ENCODE data around the gene AMH. TPM values are rescaled to one million over a fixed set of nuclear protein-coding genes. Genes with fewer than 3 reads are reported as not detected.

Gene AMH
- total and polyA plus RNA-seq, 2 of the 13 experiments (the other 11 are each of a cell fraction or from before 2014, with no cell fraction given): 0.03 to 0.18 TPM

DNA sequence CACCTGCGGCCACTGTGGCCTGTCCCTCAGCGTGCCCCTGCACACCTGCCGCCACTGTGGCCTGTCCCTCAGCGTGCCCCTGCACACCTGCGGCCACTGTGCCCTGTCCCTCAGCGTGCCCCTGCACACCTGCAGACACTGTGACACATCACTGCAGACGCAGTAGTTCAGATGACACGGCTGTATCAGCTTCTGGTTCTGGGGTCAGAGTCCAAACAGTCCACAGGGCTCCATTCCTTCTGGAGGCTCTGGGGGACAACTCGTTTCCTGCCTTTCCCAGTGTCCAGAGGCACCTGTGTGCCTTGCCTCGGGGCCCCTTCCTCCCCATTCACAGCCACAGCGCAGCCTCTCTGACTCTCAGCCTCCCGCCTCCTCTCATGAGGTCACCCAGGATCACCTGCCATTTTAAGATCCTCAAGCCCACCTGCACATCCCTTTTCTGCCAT, 7.0 kb upstream of the AMH start (continued):
- TF ChIP-seq, protein P1, sequence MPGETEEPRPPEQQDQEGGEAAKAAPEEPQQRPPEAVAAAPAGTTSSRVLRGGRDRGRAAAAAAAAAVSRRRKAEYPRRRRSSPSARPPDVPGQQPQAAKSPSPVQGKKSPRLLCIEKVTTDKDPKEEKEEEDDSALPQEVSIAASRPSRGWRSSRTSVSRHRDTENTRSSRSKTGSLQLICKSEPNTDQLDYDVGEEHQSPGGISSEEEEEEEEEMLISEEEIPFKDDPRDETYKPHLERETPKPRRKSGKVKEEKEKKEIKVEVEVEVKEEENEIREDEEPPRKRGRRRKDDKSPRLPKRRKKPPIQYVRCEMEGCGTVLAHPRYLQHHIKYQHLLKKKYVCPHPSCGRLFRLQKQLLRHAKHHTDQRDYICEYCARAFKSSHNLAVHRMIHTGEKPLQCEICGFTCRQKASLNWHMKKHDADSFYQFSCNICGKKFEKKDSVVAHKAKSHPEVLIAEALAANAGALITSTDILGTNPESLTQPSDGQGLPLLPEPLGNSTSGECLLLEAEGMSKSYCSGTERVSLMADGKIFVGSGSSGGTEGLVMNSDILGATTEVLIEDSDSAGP (CRISPR knock-in tag; IDR thresholded peaks at IDR 0.05; ENCODE audit: borderline replicate concordance): peak; percentile 59; the same call in 1 of the 2 replicates
- no peak for TF ChIP-seq ZNF629 (CRISPR knock-in tag; conservative IDR thresholded peaks at IDR 0.05)
- TF ChIP-seq ZNF34 (CRISPR knock-in tag; IDR thresholded peaks at IDR 0.05; ENCODE audit: borderline replicate concordance): no peak
- no peak for TF ChIP-seq ZNF44 (CRISPR knock-in tag; IDR thresholded peaks at IDR 0.05)
- TF ChIP-seq ZNF720 (CRISPR knock-in tag; IDR thresholded peaks at IDR 0.05): no peak
- TF ChIP-seq RARA (CRISPR knock-in tag; IDR thresholded peaks at IDR 0.05): peak; percentile 52; the same call in 1 of the 2 replicates
- TF ChIP-seq TCF7 (IDR thresholded peaks at IDR 0.05; ENCODE audit: low read depth): no peak
- no peak for TF ChIP-seq ZNF121 (CRISPR knock-in tag; IDR thresholded peaks at IDR 0.05)
- no peak for TF ChIP-seq PRMT3 (CRISPR knock-in tag; IDR thresholded peaks at IDR 0.05; ENCODE audit: borderline replicate concordance, low read depth)
- TF ChIP-seq, protein P2, sequence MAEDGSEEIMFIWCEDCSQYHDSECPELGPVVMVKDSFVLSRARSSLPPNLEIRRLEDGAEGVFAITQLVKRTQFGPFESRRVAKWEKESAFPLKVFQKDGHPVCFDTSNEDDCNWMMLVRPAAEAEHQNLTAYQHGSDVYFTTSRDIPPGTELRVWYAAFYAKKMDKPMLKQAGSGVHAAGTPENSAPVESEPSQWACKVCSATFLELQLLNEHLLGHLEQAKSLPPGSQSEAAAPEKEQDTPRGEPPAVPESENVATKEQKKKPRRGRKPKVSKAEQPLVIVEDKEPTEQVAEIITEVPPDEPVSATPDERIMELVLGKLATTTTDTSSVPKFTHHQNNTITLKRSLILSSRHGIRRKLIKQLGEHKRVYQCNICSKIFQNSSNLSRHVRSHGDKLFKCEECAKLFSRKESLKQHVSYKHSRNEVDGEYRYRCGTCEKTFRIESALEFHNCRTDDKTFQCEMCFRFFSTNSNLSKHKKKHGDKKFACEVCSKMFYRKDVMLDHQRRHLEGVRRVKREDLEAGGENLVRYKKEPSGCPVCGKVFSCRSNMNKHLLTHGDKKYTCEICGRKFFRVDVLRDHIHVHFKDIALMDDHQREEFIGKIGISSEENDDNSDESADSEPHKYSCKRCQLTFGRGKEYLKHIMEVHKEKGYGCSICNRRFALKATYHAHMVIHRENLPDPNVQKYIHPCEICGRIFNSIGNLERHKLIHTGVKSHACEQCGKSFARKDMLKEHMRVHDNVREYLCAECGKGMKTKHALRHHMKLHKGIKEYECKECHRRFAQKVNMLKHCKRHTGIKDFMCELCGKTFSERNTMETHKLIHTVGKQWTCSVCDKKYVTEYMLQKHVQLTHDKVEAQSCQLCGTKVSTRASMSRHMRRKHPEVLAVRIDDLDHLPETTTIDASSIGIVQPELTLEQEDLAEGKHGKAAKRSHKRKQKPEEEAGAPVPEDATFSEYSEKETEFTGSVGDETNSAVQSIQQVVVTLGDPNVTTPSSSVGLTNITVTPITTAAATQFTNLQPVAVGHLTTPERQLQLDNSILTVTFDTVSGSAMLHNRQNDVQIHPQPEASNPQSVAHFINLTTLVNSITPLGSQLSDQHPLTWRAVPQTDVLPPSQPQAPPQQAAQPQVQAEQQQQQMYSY (CRISPR knock-in tag; IDR thresholded peaks at IDR 0.05): peak; percentile 85
- TF ChIP-seq, protein P3, sequence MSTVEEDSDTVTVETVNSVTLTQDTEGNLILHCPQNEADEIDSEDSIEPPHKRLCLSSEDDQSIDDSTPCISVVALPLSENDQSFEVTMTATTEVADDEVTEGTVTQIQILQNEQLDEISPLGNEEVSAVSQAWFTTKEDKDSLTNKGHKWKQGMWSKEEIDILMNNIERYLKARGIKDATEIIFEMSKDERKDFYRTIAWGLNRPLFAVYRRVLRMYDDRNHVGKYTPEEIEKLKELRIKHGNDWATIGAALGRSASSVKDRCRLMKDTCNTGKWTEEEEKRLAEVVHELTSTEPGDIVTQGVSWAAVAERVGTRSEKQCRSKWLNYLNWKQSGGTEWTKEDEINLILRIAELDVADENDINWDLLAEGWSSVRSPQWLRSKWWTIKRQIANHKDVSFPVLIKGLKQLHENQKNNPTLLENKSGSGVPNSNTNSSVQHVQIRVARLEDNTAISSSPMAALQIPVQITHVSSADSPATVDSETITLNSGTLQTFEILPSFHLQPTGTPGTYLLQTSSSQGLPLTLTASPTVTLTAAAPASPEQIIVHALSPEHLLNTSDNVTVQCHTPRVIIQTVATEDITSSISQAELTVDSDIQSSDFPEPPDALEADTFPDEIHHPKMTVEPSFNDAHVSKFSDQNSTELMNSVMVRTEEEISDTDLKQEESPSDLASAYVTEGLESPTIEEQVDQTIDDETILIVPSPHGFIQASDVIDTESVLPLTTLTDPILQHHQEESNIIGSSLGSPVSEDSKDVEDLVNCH (CRISPR knock-in tag; IDR thresholded peaks at IDR 0.05): no peak
- TF ChIP-seq ZNF7 (CRISPR knock-in tag; IDR thresholded peaks at IDR 0.05): no peak
- TF ChIP-seq DMAP1 (CRISPR knock-in tag; IDR thresholded peaks at IDR 0.05): no peak
- 0 out of 2 replicates have a peak, but pooled peaks have one; percentile 44 for TF ChIP-seq ZNF644 (CRISPR knock-in tag; IDR thresholded peaks at IDR 0.05; ENCODE audit: low read depth)
- TF ChIP-seq KLF13 (CRISPR knock-in tag; IDR thresholded peaks at IDR 0.05): no peak
- no peak for TF ChIP-seq SRSF1 (optimal IDR thresholded peaks at IDR 0.05; ENCODE audit: low read depth, low read length)

Data from HepG2 (cell line).